Endothelial cell (in vitro differentiated cells): Measurements from ENCODE around the gene ILKAP. TPM values are rescaled to one million over a fixed set of nuclear protein-coding genes. Genes with fewer than 3 reads are reported as not detected.

Experiments used
- DNase-seq: peaks from one replicate; pipeline ENCODE4 v3.0.0; 2021; ENCODE audit warnings: low spot score
- H3K27ac Mint-ChIP-seq: one replicate; pipeline ENCODE4 v1.8.0; 2021; ENCODE audit warnings: mixed read lengths, inconsistent platforms; ENCODE audit not compliant: unreplicated experiment
- H3K27me3 Mint-ChIP-seq: one replicate; pipeline ENCODE4 v1.8.0; 2021; ENCODE audit warnings: mild to moderate bottlenecking, moderate library complexity, mixed read lengths, inconsistent platforms; ENCODE audit not compliant: unreplicated experiment
- H3K36me3 Mint-ChIP-seq: one replicate; pipeline ENCODE4 v1.8.0; 2021; ENCODE audit warnings: mild to moderate bottlenecking, low read depth, mixed read lengths, inconsistent platforms; ENCODE audit not compliant: unreplicated experiment
- H3K4me1 Mint-ChIP-seq: one replicate; pipeline ENCODE4 v1.8.0; 2021; ENCODE audit warnings: mild to moderate bottlenecking, mixed read lengths, inconsistent platforms; ENCODE audit not compliant: unreplicated experiment
- H3K4me3 Mint-ChIP-seq: one replicate; pipeline ENCODE4 v1.8.0; 2021; ENCODE audit warnings: mild to moderate bottlenecking, mixed read lengths, inconsistent platforms; ENCODE audit not compliant: unreplicated experiment
- H3K9me3 Mint-ChIP-seq: one replicate; pipeline ENCODE4 v1.8.0; 2021; ENCODE audit warnings: mixed read lengths, inconsistent platforms; ENCODE audit not compliant: unreplicated experiment
- CTCF ChIP-seq: fragments of 200-600 bp; sonication (generic); IDR thresholded peaks from one replicate; pipeline ENCODE4 v1.5.0; 2021; ENCODE audit warnings: antibody characterized with exemption; ENCODE audit not compliant: unreplicated experiment
- total RNA-seq: library from RNA; stranded (reverse); fragmentation: NEBNext Ultra II Directional; extraction: Animal tissue kit (Norgen Biotek cat#: 25700); gene quantifications from one replicate; pipeline ENCODE4 v1.2.1, GENCODE V29; 2021; ENCODE audit not compliant: unreplicated experiment

ILKAP gene
- total RNA-seq, 1 donor from 2014 or later: 43.0 TPM

- no peak overlapping the region for H3K4me3 Mint-ChIP-seq
- DNase-seq: no peak
These were observed 40.6 kb downstream of the ILKAP start for GRCh38 chr2:238162846-238163441.

GRCh38 chr2:238162251-238162845 lies 41.1 kb downstream of the ILKAP start:
- H3K27ac Mint-ChIP-seq: no peak overlapping the region
- H3K27me3 Mint-ChIP-seq: peaks cover 10% of the 10 kb centered on the region
- H3K36me3 Mint-ChIP-seq: no peaks in the 10 kb centered on the region
- no peak overlapping the region for H3K4me3 Mint-ChIP-seq
- no peak for TF ChIP-seq CTCF
- H3K9me3 Mint-ChIP-seq: no peaks in the 10 kb centered on the region
- H3K4me1 Mint-ChIP-seq: no peaks in the 10 kb centered on the region
- DNase-seq: no peak

More at GRCh38 chr2:238162846-238163441, 40.6 kb downstream of the ILKAP start:
- Mint-ChIP-seq H3K27ac (no peak overlapping the region), H3K4me1 (no peaks in the 10 kb centered on the region), H3K36me3 (no peaks in the 10 kb centered on the region), H3K27me3 (peaks cover 9% of the 10 kb centered on the region), H3K9me3 (no peaks in the 10 kb centered on the region)
- TF ChIP-seq CTCF: no peak

GRCh38 chr2:238161291-238162051 lies 42.0 kb downstream of the ILKAP start:
- no peaks in the 10 kb centered on the region for H3K36me3 Mint-ChIP-seq
- H3K4me3 Mint-ChIP-seq: no peak overlapping the region
- H3K27me3 Mint-ChIP-seq: peaks cover 11% of the 10 kb centered on the region
- DNase-seq: no peak
- H3K27ac Mint-ChIP-seq: no peak overlapping the region
- TF ChIP-seq CTCF: no peak
- no peaks in the 10 kb centered on the region for H3K4me1 Mint-ChIP-seq
- no peaks in the 10 kb centered on the region for H3K9me3 Mint-ChIP-seq

GRCh38 chr2:238160206-238161129 lies 43.0 kb downstream of the ILKAP start:
- TF ChIP-seq CTCF: no peak
- Mint-ChIP-seq H3K36me3 (no peaks in the 10 kb centered on the region), H3K27ac (no peak overlapping the region), H3K27me3 (peaks cover 11% of the 10 kb centered on the region), H3K9me3 (no peaks in the 10 kb centered on the region), H3K4me1 (no peaks in the 10 kb centered on the region), H3K4me3 (no peak overlapping the region)
- DNase-seq: no peak
